ENCODE measurements around the gene KATNA1.
A peak's percentile ranks its signal among the peaks of the same experiment; 100 is the strongest.
"Not testable (repeated sequence)": the region's sequence is repeated elsewhere in the genome, so short reads cannot be mapped to it uniquely, and the experiment has no call there.

The KATNA1 gene

DNA sequence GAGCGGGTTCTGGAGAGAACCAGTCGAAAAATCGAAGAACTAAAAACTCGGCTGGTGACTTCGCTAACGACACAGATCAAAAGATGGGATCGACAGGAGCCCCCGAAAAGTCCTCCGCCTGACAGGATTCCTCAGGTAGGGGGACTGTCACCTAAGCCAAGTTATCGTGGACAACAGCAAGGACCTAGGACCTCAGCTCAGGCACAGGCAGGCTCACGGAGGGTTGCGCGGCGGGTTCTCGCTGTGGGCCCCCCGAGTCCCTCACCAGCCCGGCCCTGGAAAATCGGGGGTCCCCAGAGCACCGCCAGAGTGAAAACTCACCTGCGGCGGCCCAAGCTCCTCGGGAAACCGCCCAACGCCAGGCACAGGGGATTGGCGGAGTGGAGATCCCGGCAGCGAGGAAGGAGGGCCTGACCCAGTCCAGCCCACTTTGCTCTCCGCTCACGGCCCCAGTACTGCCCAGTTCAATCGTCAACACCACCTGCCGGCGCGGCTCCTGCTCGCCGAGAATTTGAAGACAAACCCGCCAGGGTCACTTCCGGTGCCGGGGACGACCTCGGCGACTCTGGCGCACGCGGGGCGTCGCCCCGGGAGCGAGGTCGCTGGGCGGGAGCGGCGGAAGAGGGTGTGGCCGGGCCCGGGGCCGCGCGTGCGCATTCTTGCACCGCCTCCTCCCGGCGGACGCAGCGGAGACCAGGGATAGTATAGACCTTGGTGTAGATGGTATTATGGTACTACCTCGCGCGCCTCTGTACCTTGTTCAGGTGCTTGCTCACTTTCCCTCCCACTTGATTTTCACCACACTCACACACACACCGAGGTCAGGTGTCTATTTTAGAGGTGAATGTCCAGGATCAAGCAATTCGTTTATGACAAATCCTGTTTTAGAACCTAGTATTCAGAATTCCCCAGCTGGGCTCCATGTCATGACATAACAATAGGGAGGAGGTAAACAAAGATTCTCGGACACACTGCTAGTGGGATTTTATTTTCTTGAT, at the start of gene KATNA1:
Gene KATNA1, minus strand, starts transcription at position 567 of the 998 bp plus-strand sequence. CDS start 10,167 bp downstream, outside the sequence.
- DNase-seq: peak; percentile 63 to 74 (median 68)

DNA sequence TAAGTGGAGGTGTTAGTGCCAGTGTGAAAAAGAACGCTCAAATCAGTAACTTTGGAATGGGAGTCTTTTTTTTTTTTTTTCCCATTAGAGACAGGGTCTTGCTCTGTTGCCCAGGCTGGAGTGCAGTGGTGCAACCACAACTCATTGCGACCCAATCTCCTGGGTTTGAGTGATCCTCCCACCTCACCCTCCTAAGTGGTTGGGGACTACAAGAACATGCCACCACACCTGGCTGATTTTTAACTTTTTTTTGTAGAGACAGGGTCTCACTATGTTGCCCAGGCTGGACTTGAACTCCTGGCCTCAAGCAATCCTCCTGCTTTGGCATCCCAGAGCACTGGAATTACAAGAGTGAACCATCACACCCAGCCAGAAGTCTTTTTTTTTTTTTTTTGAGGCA, 49.7 kb upstream of the KATNA1 start:
- DNase-seq: no peak

DNA sequence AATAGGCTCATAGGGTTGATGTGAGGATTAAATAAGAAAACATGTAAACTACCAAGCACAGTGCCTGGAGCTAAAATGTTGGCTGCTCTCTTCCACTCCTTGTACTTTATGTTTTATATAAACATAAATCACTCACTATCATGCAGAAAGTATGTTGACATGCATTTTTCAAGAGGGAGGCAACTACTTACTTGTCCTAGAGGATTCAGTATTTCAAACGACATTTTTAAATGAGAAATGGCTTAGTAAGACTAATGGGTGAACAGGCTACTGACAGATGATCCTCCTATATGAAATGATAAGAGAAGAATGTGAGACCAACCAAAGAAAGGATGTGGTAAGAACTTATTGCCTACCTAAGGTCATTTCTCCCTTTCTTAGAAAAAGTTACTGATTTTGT, 48.4 kb upstream of the KATNA1 start:
- DNase-seq: no peak

DNA sequence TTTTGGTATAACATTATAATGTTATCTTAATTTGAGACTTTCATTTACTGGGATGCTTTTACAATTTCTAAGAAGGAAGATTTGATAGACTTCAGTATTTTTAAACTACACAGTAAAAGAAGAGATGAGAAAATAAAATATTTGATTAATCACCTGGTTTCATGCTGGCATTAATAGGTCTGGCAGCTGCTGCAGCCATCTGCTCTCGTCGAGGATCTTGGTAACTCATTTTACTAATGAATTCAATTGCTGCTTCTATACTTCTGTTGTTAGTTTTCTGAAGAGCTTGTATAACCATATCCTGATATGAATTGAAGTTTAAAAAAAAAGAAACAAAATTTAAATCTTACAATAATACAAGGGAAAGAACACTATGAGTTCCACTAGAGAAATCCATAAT, 46.4 kb upstream of the KATNA1 start:
- no peak for DNase-seq

GRCh38 chr6:149691201-149691600, 42.7 kb upstream of the KATNA1 start:
- no peak for DNase-seq

DNA sequence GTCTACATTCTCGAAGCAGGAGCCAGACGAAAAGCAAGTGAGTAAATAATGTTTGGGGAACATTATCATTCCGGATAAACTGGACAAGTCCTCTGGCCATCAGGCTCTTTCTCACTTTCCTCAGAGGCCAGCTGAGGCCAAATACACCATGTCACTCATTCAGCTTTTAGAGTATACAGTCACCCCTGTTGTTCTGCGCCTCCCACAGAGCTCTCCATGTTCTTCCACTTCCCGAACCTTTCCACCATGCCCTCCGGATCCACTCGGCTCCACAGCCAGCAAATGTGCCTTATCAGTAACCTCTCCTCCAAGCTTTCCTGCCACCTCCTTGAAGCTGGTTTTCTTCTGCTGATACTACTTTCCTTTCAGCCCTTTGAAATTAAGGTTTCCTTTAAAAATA, 37.7 kb upstream of the KATNA1 start:
- no peak for DNase-seq

DNA sequence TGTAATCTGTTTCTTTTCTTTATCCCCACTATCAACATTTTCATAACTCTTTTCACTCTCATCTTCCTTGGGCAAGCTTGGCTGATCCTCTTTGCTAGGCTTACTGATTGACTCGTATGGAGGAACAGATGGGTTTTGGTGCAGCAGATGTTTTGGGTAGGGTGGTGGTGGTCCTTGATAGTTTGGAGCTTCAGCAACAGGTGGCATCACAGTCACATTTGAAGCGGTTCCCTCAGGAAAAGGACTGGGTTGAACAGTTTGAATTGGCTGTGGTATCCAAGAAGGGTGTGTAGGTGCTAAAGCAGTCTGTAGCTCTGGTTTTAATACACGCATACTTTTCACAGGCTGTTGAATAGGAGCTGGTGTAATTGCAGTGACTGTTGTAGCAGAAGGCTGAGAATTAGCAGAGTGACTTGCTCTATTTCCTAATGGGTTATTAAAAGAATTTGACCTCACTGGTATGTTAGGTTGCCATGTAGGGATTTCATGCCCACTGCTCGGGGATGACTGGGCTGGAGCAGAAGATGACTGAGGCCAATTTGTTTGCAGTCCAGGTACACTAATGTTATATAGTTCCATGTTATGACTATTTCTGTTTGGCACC, 34.8 kb upstream of the KATNA1 start:
- DNase-seq: no peak

DNA sequence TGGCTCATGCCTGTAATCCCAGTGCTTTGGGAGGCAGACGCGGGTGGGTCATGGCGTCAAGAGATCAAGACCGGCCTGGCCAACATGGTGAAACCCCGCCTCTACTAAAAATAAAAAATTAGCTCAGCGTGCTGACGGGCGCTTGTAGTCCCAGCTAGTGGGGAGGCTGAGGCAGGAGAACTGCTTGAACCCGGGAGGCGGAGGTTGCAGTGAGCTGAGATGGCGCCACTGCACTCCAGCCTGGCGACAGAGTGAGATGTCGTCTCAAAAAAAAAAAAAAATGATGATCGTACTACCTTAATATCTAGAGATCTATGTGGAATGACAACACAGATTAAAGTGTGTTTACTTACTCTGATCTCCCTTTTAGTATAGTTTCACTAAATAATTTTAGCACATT, 33.3 kb upstream of the KATNA1 start:
- DNase-seq: not testable (repeated sequence)

- DNase-seq: no peak
These were observed 32.7 kb upstream of the KATNA1 start for GRCh38 chr6:149681209-149681608.

- no peak for DNase-seq
These were observed 32.0 kb upstream of the KATNA1 start for GRCh38 chr6:149680503-149680902.

DNA sequence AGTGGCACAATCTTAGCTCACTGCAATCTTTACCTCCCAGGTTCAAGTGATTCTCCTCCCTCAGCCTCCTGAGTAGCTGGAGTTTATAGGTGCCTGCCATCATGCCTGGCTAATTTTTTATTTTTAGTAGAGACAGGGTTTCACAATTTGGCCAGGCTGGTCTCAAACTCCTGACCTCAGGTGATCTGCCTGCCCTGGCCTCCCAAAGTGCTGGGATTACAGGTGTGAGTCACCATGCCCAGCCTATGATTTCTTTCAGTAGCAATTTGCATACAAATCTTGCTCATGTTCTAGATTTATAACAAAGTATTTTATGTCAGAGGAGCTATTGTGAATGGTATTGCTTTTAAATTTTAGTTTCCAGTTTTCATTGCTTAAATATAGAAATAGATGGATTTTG, 23.8 kb upstream of the KATNA1 start:
- not testable (repeated sequence) for DNase-seq

DNA sequence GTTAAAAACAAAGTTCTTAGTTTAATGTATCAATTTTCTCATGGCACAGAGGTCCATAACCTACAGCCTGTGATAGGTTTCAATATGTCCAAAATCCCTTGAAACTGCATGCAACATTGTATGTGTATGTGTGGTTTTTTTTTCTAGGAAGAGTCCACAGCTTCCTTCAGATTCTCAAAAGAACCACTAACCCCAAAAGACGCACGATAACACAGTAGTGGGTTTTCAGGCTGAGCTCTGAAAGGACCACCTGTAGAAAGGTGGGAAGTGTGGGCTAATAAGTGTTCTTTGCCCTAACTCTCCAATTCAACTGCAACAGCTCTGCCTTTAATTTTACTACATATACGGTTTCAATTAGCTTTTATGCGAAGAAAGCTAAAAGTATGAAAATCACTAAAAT, 11.5 kb upstream of the KATNA1 start:
- DNase-seq: no peak

GRCh38 chr6:149657441-149657840, 8.9 kb upstream of the KATNA1 start:
- DNase-seq: no peak

DNA sequence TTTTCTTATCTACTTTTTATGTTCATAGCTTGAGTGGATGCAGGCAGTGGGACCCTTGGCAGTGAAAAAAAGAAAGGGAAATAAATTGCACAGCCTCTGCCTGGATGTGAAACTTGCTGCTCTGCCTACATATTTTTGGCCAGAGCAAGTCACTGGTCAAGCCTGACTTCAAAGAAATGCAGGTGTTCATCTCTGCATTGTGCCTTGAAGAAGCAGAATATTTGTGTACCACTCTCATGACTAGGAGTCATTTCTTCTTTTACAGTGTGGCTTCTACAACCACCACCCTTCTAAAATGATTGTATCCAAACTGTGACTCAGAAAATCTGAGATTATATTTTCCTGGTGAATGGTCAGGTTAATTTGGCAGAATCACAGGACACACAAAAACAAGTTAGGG, 2.5 kb upstream of the KATNA1 start:
- no peak for DNase-seq

- DNase-seq: no peak
These were observed 1.9 kb downstream of the KATNA1 start for GRCh38 chr6:149646599-149646998.

- no peak for DNase-seq
These were observed 5.5 kb downstream of the KATNA1 start for GRCh38 chr6:149642829-149643580.

- no peak for DNase-seq
These were observed 12.4 kb downstream of the KATNA1 start for GRCh38 chr6:149636124-149636523.

DNA sequence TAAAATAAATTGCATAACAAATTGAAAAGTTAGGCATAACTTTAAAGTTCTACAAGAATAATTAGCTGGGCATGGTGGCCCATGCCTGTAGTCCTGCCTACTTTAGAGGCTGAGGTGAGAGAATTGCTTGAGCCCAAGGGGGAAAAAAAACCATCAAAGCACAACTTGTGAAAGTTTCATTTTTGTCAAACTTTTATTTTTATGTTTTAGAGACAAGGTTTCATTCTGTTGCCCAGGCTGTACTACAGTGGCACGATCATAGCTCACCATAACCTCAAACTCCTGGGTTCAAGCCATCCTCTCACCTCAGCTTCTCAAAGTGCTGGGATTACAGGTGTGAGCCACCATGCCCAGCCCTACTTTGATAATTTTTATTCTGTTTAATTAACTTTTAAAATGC, 14.2 kb downstream of the KATNA1 start:
- DNase-seq: no peak

GRCh38 chr6:149628875-149629510, 19.5 kb downstream of the KATNA1 start:
- no peak for DNase-seq

- DNase-seq: no peak
These were observed 20.8 kb downstream of the KATNA1 start for GRCh38 chr6:149627672-149628071.

GRCh38 chr6:149615805-149616204, 32.7 kb downstream of the KATNA1 start:
- DNase-seq: no peak

DNA sequence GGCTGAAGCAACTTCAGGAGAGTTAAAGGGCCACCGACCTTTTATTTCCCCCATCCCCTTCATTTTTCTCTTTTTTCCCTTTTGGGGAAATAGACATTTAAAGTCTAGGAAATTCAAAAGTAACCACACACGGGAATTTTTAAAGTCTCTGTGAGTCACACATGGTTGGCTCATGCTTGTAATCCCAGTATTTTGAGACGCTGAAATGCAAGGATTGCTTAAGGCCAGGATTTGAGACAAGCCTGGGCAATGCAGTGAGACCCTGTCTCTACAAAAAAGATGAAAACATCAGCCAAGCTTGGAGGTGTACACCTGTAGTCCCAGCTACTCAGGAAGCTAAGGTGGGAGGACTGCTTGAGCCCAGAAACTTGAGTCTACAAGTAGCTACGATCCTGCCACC, 34.2 kb downstream of the KATNA1 start:
- no peak for DNase-seq

DNA sequence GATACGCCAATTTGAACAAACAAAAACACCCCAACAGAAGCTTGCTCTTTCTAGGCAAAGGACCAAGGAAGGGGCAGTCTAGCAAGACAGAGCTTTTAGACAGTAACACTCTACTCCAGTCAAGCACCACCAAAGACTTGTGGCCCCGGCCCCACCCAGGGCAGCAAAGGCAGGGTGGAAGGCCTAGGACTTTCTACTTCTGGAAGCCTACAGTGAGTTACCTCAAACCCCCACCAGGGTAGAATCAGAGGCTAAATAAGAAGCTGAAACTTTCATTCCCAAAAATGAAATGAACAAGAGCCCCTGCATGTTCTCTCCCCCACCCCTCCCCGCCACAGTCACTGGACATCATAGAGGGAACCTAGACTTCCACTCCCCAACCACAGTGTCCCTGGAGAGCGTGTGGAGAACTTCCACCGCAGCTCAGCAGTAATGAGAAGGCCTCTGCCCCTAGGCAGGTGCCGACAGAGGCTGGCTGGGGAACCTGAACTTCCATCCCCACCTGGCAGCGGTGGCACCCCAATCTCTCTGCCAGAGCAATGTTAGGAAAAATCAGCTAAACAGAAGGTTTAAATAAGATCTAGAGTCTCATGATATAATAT, 40.0 kb downstream of the KATNA1 start:
- DNase-seq: no peak

All from activated naive CD4-positive, alpha-beta T cell (primary cell).